K562 (cell line): ENCODE data around the gene AHSP. TPM values are rescaled to one million over a fixed set of nuclear protein-coding genes. Genes with fewer than 3 reads are reported as not detected.

Source experiments
- HDAC6 ChIP-seq: IDR thresholded peaks from 2 replicates; pipeline ENCODE4 v1.6.1; 2012; ENCODE audit warnings: low read depth, mild to moderate bottlenecking, control low read depth, inconsistent platforms, low read length, moderate library complexity
- PRMT5 ChIP-seq: sonication (generic); formaldehyde crosslinking; IDR thresholded peaks from 2 replicates; pipeline ENCODE4 v1.5.0; 2020; ENCODE audit warnings: missing genetic modification reagents
- SMAD1 ChIP-seq: fragments of 150-350 bp; IDR thresholded peaks from 2 replicates; pipeline ENCODE4 v1.6.1; 2014; ENCODE audit warnings: low read length, low read depth; ENCODE audit not compliant: partially characterized antibody
- YY1 ChIP-seq, 3 experiments: IDR thresholded peaks; 2 replicates each; pipeline ENCODE4 v1.6.1; 2011; ENCODE audit warnings: low read length in 2 of 3, mild to moderate bottlenecking in 2 of 3, moderate library complexity in 2 of 3, borderline replicate concordance in 1 of 3, control low read depth in 1 of 3, low read depth in 1 of 3; ENCODE audit not compliant: insufficient read depth in 3 of 3, insufficient replicate concordance in 2 of 3, control insufficient read depth in 1 of 3, insufficient read length in 1 of 3; ENCODE audit errors: extremely low read depth in 1 of 3
- ZBED1 ChIP-seq: IDR thresholded peaks from 2 replicates; pipeline ENCODE4 v1.6.1; 2014
- ZBTB17 ChIP-seq: fragments of 450-650 bp; formaldehyde crosslinking; IDR thresholded peaks from 2 replicates; pipeline ENCODE4 v1.4.0; 2020; ENCODE audit warnings: mild to moderate bottlenecking
- ZFX ChIP-seq: sonication (generic); formaldehyde crosslinking; IDR thresholded peaks from 2 replicates; pipeline ENCODE4 v1.8.0; 2022; ENCODE audit warnings: mild to moderate bottlenecking, missing genetic modification reagents, moderate library complexity
- polyA plus RNA-seq, 8 experiments: library from polyadenylated mRNA; depleted of rRNA in 4 of 8; stranded (reverse) in 5 of 8; unstranded in 3 of 8; fragments of >200 nt; fragmentation: Nextera tagmentation in 2 of 8; fragmentation: Illumina TruSeq in 1 of 8; extraction: Ambion mirVana in 2 of 8; extraction: Trizol in 1 of 8; gene quantifications; 2 replicates each; pipeline versions ENCODE4 v1.2.1 to v1.2.3, GENCODE V29; 2011 to 2014; ENCODE audit warnings: inconsistent platforms in 1 of 8, missing spikeins in 1 of 8
- total RNA-seq, 7 experiments: library from RNA; depleted of rRNA in 6 of 7; stranded (reverse); fragments of >200 nt in 6 of 7; fragmentation: Illumina TruSeq in 2 of 7; extraction: Trizol in 2 of 7; gene quantifications; 2 replicates each; pipeline versions ENCODE4 v1.2.1 to v1.2.3, GENCODE V29; 2011 to 2021; ENCODE audit warnings: low replicate concordance in 1 of 7
- TF ChIP-seq, protein P1 (sequence below): IDR thresholded peaks from 2 replicates; pipeline ENCODE4 v1.6.1; 2011; ENCODE audit warnings: borderline replicate concordance, low read depth, mild to moderate bottlenecking, moderate library complexity, low read length; ENCODE audit not compliant: insufficient read depth, poor library complexity, severe bottlenecking
- TF ChIP-seq, protein P2 (sequence below): sonication (generic); formaldehyde crosslinking; IDR thresholded peaks from 2 replicates; pipeline ENCODE4 v1.8.0; 2022; ENCODE audit warnings: missing genetic modification reagents, mild to moderate bottlenecking, borderline replicate concordance
- TF ChIP-seq, protein P3 (sequence below): fragments of 450-650 bp; formaldehyde crosslinking; IDR thresholded peaks from 2 replicates; pipeline ENCODE4 v1.4.0; 2020; ENCODE audit warnings: mild to moderate bottlenecking, moderate library complexity
- TF ChIP-seq, protein P4 (sequence below), 2 experiments: fragments of 450-650 bp in 1 of 2; sonication (generic) in 1 of 2; formaldehyde crosslinking; conservative IDR thresholded peaks; 2 replicates each; pipeline versions ENCODE4 v1.4.0 to v1.8.1; 2020 to 2022; ENCODE audit warnings: mild to moderate bottlenecking in 1 of 2, missing genetic modification reagents in 1 of 2

The AHSP gene
- total and polyA plus RNA-seq, 9 of the 15 experiments (the other 6 are each of a cell fraction or from before 2014, with no cell fraction given), result 6.6 to 99.1 (median 25.8) TPM

DNA sequence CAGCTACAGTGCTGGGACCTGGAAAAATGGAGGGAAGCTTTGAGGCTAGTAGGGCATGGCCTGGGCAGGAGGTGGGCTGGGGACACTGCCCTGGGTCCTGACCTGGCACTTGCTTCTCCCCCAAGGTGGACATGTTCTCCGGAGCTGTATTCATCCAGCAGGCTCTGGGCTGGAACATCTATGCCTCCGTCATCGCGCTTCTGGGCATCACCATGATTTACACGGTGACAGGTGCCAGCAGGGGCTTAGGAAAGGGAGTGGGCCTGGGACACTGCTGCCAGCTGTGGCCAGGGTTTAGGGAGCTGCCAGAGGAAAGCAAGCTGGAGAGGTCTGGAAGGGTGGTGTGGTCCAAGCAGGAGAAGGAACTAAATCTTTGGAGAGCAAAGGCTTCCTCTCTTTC is 41.7 kb upstream of the AHSP start (continued):
- TF ChIP-seq, protein P1, sequence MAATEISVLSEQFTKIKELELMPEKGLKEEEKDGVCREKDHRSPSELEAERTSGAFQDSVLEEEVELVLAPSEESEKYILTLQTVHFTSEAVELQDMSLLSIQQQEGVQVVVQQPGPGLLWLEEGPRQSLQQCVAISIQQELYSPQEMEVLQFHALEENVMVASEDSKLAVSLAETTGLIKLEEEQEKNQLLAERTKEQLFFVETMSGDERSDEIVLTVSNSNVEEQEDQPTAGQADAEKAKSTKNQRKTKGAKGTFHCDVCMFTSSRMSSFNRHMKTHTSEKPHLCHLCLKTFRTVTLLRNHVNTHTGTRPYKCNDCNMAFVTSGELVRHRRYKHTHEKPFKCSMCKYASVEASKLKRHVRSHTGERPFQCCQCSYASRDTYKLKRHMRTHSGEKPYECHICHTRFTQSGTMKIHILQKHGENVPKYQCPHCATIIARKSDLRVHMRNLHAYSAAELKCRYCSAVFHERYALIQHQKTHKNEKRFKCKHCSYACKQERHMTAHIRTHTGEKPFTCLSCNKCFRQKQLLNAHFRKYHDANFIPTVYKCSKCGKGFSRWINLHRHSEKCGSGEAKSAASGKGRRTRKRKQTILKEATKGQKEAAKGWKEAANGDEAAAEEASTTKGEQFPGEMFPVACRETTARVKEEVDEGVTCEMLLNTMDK, result no peak
- TF ChIP-seq, protein P2, sequence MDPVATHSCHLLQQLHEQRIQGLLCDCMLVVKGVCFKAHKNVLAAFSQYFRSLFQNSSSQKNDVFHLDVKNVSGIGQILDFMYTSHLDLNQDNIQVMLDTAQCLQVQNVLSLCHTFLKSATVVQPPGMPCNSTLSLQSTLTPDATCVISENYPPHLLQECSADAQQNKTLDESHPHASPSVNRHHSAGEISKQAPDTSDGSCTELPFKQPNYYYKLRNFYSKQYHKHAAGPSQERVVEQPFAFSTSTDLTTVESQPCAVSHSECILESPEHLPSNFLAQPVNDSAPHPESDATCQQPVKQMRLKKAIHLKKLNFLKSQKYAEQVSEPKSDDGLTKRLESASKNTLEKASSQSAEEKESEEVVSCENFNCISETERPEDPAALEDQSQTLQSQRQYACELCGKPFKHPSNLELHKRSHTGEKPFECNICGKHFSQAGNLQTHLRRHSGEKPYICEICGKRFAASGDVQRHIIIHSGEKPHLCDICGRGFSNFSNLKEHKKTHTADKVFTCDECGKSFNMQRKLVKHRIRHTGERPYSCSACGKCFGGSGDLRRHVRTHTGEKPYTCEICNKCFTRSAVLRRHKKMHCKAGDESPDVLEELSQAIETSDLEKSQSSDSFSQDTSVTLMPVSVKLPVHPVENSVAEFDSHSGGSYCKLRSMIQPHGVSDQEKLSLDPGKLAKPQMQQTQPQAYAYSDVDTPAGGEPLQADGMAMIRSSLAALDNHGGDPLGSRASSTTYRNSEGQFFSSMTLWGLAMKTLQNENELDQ (CRISPR knock-in tag), result no peak
- TF ChIP-seq PRMT5 (no peak), ZFX (CRISPR knock-in tag) (no peak), YY1 (IDR thresholded peaks at IDR 0.05; ENCODE audit: borderline replicate concordance in 1 of 3, control insufficient read depth in 1 of 3, extremely low read depth in 1 of 3, insufficient read depth in 3 of 3, insufficient read length in 1 of 3, insufficient replicate concordance in 2 of 3, low read depth in 1 of 3, low read length in 2 of 3) (no peak), ZBTB17 (CRISPR knock-in tag) (no peak), HDAC6 (no peak), SMAD1 (no peak), ZBED1 (no peak)
- TF ChIP-seq, protein P3, sequence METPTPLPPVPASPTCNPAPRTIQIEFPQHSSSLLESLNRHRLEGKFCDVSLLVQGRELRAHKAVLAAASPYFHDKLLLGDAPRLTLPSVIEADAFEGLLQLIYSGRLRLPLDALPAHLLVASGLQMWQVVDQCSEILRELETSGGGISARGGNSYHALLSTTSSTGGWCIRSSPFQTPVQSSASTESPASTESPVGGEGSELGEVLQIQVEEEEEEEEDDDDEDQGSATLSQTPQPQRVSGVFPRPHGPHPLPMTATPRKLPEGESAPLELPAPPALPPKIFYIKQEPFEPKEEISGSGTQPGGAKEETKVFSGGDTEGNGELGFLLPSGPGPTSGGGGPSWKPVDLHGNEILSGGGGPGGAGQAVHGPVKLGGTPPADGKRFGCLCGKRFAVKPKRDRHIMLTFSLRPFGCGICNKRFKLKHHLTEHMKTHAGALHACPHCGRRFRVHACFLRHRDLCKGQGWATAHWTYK (CRISPR knock-in tag), result no peak
- TF ChIP-seq, protein P4, sequence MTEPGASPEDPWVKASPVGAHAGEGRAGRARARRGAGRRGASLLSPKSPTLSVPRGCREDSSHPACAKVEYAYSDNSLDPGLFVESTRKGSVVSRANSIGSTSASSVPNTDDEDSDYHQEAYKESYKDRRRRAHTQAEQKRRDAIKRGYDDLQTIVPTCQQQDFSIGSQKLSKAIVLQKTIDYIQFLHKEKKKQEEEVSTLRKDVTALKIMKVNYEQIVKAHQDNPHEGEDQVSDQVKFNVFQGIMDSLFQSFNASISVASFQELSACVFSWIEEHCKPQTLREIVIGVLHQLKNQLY (CRISPR knock-in tag; conservative IDR thresholded peaks at IDR 0.05), result no peak
